GM12891 (cell line): ENCODE results near the gene MEIOSIN.

Source experiments
- PAX5 ChIP-seq: IDR thresholded peaks from 2 replicates; pipeline ENCODE4 v1.6.1; 2011; ENCODE audit warnings: low read length, moderate library complexity, mild to moderate bottlenecking; ENCODE audit not compliant: insufficient read depth, severe bottlenecking
- POLR2A ChIP-seq: IDR thresholded peaks from 2 replicates; pipeline ENCODE4 v1.6.1; 2011; ENCODE audit warnings: low read depth, low read length, control low read depth
- POLR2AphosphoS5 ChIP-seq: IDR thresholded peaks from 2 replicates; pipeline ENCODE4 v1.6.1; 2011; ENCODE audit warnings: low read depth, low read length, control low read depth
- SPI1 ChIP-seq: IDR thresholded peaks from 2 replicates; pipeline ENCODE4 v1.6.1; 2011; ENCODE audit warnings: low read depth, low read length, control low read depth
- TAF1 ChIP-seq: IDR thresholded peaks from 2 replicates; pipeline ENCODE4 v1.6.1; 2011; ENCODE audit warnings: low read depth, low read length, control low read depth

DNA sequence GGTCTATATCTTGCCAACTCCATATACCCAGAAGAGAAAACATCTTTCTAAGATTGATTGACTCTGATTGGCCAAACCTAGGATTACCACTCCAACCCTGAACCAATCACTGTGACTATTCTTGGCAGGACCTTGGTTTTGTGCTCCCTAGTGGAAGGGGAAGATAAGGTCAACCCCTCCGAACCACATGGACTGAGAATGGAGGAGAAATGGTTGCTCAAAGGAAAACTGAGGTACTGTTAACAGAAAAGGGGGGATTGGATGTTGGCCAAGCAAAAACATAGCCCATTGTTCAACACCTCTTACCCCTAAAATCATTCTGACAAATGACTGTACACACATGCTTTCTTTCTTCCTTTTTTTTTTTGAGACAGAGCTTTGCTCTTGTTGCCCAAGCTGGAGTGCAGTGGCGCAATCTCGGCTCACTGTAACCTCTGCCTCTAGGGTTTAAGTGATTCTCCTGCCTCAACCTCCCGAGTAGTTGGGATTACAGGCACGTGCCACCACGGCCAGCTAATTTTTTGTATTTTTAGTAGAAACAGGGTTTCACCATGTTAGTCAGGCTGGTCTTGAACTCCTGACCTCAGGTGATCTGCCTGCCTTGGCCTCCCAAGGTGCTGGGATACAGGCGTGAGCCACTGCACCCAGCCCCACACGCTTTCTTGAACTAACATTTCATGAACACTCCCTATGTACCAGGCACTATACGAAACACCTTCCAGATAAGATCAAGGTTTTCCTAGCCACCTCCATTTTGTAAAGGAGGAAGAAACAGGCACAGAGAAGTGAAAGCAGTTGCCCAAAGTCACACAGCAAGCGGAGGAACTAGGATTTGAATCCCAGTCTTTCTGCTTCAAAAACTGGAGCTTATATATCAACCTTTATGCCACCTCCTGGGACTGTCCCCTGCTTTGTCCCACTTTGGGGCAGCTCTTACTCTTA, 6.5 kb downstream of the MEIOSIN start:
- TF ChIP-seq POLR2AphosphoS5 (no peak), TAF1 (no peak), SPI1 (no peak), POLR2A (no peak), PAX5 (no peak)
